CD4-positive, alpha-beta T cell (primary cell): ENCODE results near the gene DPEP2NB. TPM values are rescaled to one million over a fixed set of nuclear protein-coding genes. Genes with fewer than 3 reads are reported as not detected.
"Not testable (repeated sequence)": the region's sequence is repeated elsewhere in the genome, so short reads cannot be mapped to it uniquely, and the experiment has no call there.

Experiments used
- ATAC-seq: fragments of 200-7000 bp; cut with Tn5 transposase; one replicate; pipeline ENCODE4 v1.10.0; 2022; ENCODE audit warnings: mild to moderate bottlenecking; ENCODE audit not compliant: poor library complexity
- CTCF ChIA-PET: fragments of 350-600 bp; sonication (Branson Sonifier 250); formaldehyde crosslinking; loops from one replicate; lab custom pipeline; 2021; ENCODE audit warnings: antibody characterized with exemption, inconsistent platforms; lab: Charles Lee
- POLR2A ChIA-PET: fragments of 350-600 bp; sonication (Branson Sonifier 250); formaldehyde crosslinking; loops from one replicate; lab custom pipeline; 2021; ENCODE audit warnings: antibody characterized with exemption, inconsistent platforms; lab: Charles Lee
- DNase-seq, 14 experiments: peaks; one replicate each; pipeline ENCODE4 v3.0.0-alpha.2; 2013 to 2020; ENCODE audit warnings: mixed read lengths in 2 of 14
- H3K27ac ChIP-seq, 2 donors: one replicate each; pipeline versions ENCODE4 v1.5.1 to v1.7.0; 2013; ENCODE audit warnings: low read length in 2 of 2, low read depth in 1 of 2, mild to moderate bottlenecking in 1 of 2
- H3K27me3 ChIP-seq, 2 experiments: 1 replicate in 1 of 2; 2 replicates in 1 of 2; pipeline versions ENCODE4 v1.6.1 to v1.7.0; 2013; ENCODE audit warnings: low read length in 2 of 2, control low read depth in 1 of 2, mild to moderate bottlenecking in 1 of 2, moderate library complexity in 1 of 2; ENCODE audit not compliant: insufficient read depth in 2 of 2, control insufficient read depth in 1 of 2
- H3K36me3 ChIP-seq: one replicate; pipeline ENCODE4 v1.6.1; 2013; ENCODE audit warnings: low read length, control low read depth; ENCODE audit not compliant: insufficient read depth
- H3K4me1 ChIP-seq: one replicate; pipeline ENCODE4 v1.6.1; 2013; ENCODE audit warnings: low read length, control low read depth; ENCODE audit not compliant: insufficient read depth
- H3K4me3 ChIP-seq: one replicate; pipeline ENCODE4 v1.5.1; 2013; ENCODE audit warnings: mild to moderate bottlenecking, low read length, moderate library complexity
- H3K9me3 ChIP-seq, 2 experiments: 1 replicate in 1 of 2; 2 replicates in 1 of 2; pipeline versions ENCODE4 v1.6.1 to v1.7.0; 2013; ENCODE audit warnings: low read length in 2 of 2, mild to moderate bottlenecking in 2 of 2, control low read depth in 1 of 2, moderate library complexity in 1 of 2; ENCODE audit not compliant: control insufficient read depth in 1 of 2, insufficient read depth in 1 of 2
- H3K27ac Mint-ChIP-seq: one replicate; pipeline ENCODE4 v1.8.0; 2020; ENCODE audit warnings: mixed read lengths
- H3K27me3 Mint-ChIP-seq: one replicate; pipeline ENCODE4 v1.8.0; 2021; ENCODE audit warnings: mixed read lengths
- H3K36me3 Mint-ChIP-seq: one replicate; pipeline ENCODE4 v1.8.0; 2021; ENCODE audit warnings: low read depth, mixed read lengths
- H3K4me1 Mint-ChIP-seq: one replicate; pipeline ENCODE4 v1.8.0; 2021; ENCODE audit warnings: low read depth, mixed read lengths
- H3K4me3 Mint-ChIP-seq: one replicate; pipeline ENCODE4 v1.8.0; 2020; ENCODE audit warnings: mild to moderate bottlenecking, mixed read lengths
- H3K9me3 Mint-ChIP-seq: one replicate; pipeline ENCODE4 v1.8.0; 2020; ENCODE audit warnings: mixed read lengths
- CTCF ChIP-seq: fragments of 200-600 bp; IDR thresholded peaks from one replicate; pipeline ENCODE4 v1.8.0; 2022; ENCODE audit warnings: antibody characterized with exemption, mild to moderate bottlenecking
- intact Hi-C, 2 experiments: fragments of 100-400 bp; cut with DNase I in 1 of 2; cut with micrococcal nuclease in 1 of 2; formaldehyde crosslinking; loops; one replicate each; pipeline versions ENCODE4 v1.15.1 to v1.9.0; 2023 to 2025; cut with DNase I, micrococcal nuclease
- total RNA-seq, 174 experiments: library from RNA in 2 of 174; stranded (reverse) in 2 of 174; gene quantifications; one replicate each; pipeline ENCODE4 v1.2.3 and lab custom pipeline; 2021 to 2026

DPEP2NB gene
- total RNA-seq, 2 experiments from 2014 or later, result not detected

- H3K9me3 ChIP-seq, result no peaks in the 10 kb centered on the region
- no peaks in the 10 kb centered on the region for H3K9me3 Mint-ChIP-seq
- peak overlapping the region; percentile 44 for H3K27ac Mint-ChIP-seq
- peaks cover 22% of the 10 kb centered on the region for H3K4me1 Mint-ChIP-seq
- H3K27ac ChIP-seq, result no peak overlapping the region
- peak overlapping the region; percentile 85 for H3K4me3 ChIP-seq
- H3K4me3 Mint-ChIP-seq, result peak overlapping the region; percentile 93
- DNase-seq (no peak), ATAC-seq (no peak)
- H3K4me1 ChIP-seq, result peaks cover 30% of the 10 kb centered on the region
- intact Hi-C loops, result no loop called here
- CTCF ChIA-PET, result interaction anchor here (1.1 to 1.9 kb wide), 2 partner anchors 23 to 205 kb away, joined by 3 to 6 read pairs; partner anchors contain the start of gene DPEP2
- no peaks in the 10 kb centered on the region for H3K27me3 Mint-ChIP-seq
- POLR2A ChIA-PET, result interaction anchor here (0.6 to 5.1 kb wide), 8 partner anchors 10 to 205 kb away, joined by 3 to 73 read pairs (median 9); partner anchors contain the start of genes DPEP2 and NFATC3
- no peak for TF ChIP-seq CTCF
- peaks cover 12% of the 10 kb centered on the region for H3K36me3 ChIP-seq
- no peaks in the 10 kb centered on the region for H3K27me3 ChIP-seq
- peaks cover 38% of the 10 kb centered on the region for H3K36me3 Mint-ChIP-seq
Measured at GRCh38 chr16:68021490-68021889, 5.8 kb upstream of the DPEP2NB start.

- Mint-ChIP-seq H3K27me3 (no peaks in the 10 kb centered on the region), H3K36me3 (peaks cover 26% of the 10 kb centered on the region), H3K9me3 (no peaks in the 10 kb centered on the region), H3K27ac (no peak overlapping the region), H3K4me1 (peaks cover 17% of the 10 kb centered on the region), H3K4me3 (peak overlapping the region; percentile 42)
- H3K27ac ChIP-seq, result no peak overlapping the region
- H3K4me3 ChIP-seq, result no peak overlapping the region
- TF ChIP-seq CTCF, result no peak
- ChIA-PET POLR2A (interaction anchor here (1.4 to 1.6 kb wide), 2 partner anchors 13 to 21 kb away, joined by 4 to 5 read pairs; no protein-coding TSS in a partner anchor), CTCF (no interaction called here)
- H3K36me3 ChIP-seq, result peaks cover 12% of the 10 kb centered on the region
- no peaks in the 10 kb centered on the region for H3K27me3 ChIP-seq
- intact Hi-C loops, result no loop called here
- H3K4me1 ChIP-seq, result peaks cover 30% of the 10 kb centered on the region
- DNase-seq, result no peak
- no peaks in the 10 kb centered on the region for H3K9me3 ChIP-seq
- ATAC-seq, result no peak
Measured at GRCh38 chr16:68019167-68019680, 3.5 kb upstream of the DPEP2NB start.

- H3K27ac ChIP-seq, result no peak overlapping the region
- no peak for ATAC-seq
Measured at GRCh38 chr16:68013440-68013839, 2.3 kb downstream of the DPEP2NB start.

GRCh38 chr16:68009872-68010271 lies 5.8 kb downstream of the DPEP2NB start:
- intact Hi-C loops, POLR2A ChIA-PET: not testable (repeated sequence)

More at GRCh38 chr16:68013440-68013839, 2.3 kb downstream of the DPEP2NB start:
- Mint-ChIP-seq H3K4me1 (peaks cover 19% of the 10 kb centered on the region), H3K27ac (no peak overlapping the region), H3K36me3 (no peaks in the 10 kb centered on the region), H3K27me3 (no peaks in the 10 kb centered on the region), H3K9me3 (no peaks in the 10 kb centered on the region), H3K4me3 (no peak overlapping the region)
- POLR2A ChIA-PET, result interaction anchor here (0.9 kb wide), 1 partner anchor 13 kb away, joined by 6 read pairs; no protein-coding TSS in a partner anchor
- intact Hi-C loops, result no loop called here
- no peaks in the 10 kb centered on the region for H3K9me3 ChIP-seq
- no peak for TF ChIP-seq CTCF
- no peaks in the 10 kb centered on the region for H3K27me3 ChIP-seq
- peaks cover 10% of the 10 kb centered on the region for H3K4me1 ChIP-seq
- DNase-seq, result no peak
- no peaks in the 10 kb centered on the region for H3K36me3 ChIP-seq
- H3K4me3 ChIP-seq, result no peak overlapping the region
- CTCF ChIA-PET, result interaction anchor here (1.2 kb wide), 1 partner anchor 80 kb away, joined by 3 read pairs; no protein-coding TSS in a partner anchor

More at GRCh38 chr16:68009872-68010271, 5.8 kb downstream of the DPEP2NB start:
- H3K4me3 Mint-ChIP-seq, H3K36me3 Mint-ChIP-seq, ATAC-seq, CTCF ChIA-PET, H3K4me3 ChIP-seq, H3K36me3 ChIP-seq, DNase-seq, H3K27me3 ChIP-seq, H3K27ac ChIP-seq, H3K9me3 ChIP-seq, H3K27me3 Mint-ChIP-seq, H3K9me3 Mint-ChIP-seq: not testable (repeated sequence)
- H3K4me1 ChIP-seq, result peaks cover 35% of the 10 kb centered on the region
- H3K27ac Mint-ChIP-seq, result peak overlapping the region; percentile 71
- H3K4me1 Mint-ChIP-seq, result peaks cover 36% of the 10 kb centered on the region
